Activated naive CD4-positive, alpha-beta T cell treated with anti-CD3 and anti-CD28 coated beads for 36 hours (primary cell): ENCODE measurements around the gene SLC22A2. TPM values are rescaled to one million over a fixed set of nuclear protein-coding genes. Genes with fewer than 3 reads are reported as not detected.

ENCODE experiments used
- CTCF ChIA-PET: fragments of 350-600 bp; sonication (Branson Sonifier 250); formaldehyde crosslinking; loops from one replicate; lab custom pipeline; 2021; ENCODE audit warnings: antibody characterized with exemption; lab: Charles Lee
- DNase-seq: peaks from one replicate; pipeline ENCODE4 v3.0.0-alpha.2; 2020
- H3K27ac Mint-ChIP-seq: one replicate; pipeline ENCODE4 v1.8.0; 2021; ENCODE audit warnings: mild to moderate bottlenecking, mixed read lengths
- H3K27me3 Mint-ChIP-seq: one replicate; pipeline ENCODE4 v1.8.0; 2021; ENCODE audit warnings: low read depth, mixed read lengths
- H3K36me3 Mint-ChIP-seq: one replicate; pipeline ENCODE4 v1.8.0; 2021; ENCODE audit warnings: low read depth, mixed read lengths
- H3K4me1 Mint-ChIP-seq: one replicate; pipeline ENCODE4 v1.8.0; 2021; ENCODE audit warnings: low read depth, mixed read lengths
- H3K4me3 Mint-ChIP-seq: one replicate; pipeline ENCODE4 v1.8.0; 2021; ENCODE audit warnings: mild to moderate bottlenecking, moderate library complexity, mixed read lengths
- H3K9me3 Mint-ChIP-seq: one replicate; pipeline ENCODE4 v1.8.0; 2021; ENCODE audit warnings: mixed read lengths
- intact Hi-C: fragments of 100-400 bp; cut with micrococcal nuclease; formaldehyde crosslinking; loops from one replicate; pipeline ENCODE4 v1.15.1; 2023
- total RNA-seq, 2 experiments: library from RNA; stranded (reverse); gene quantifications; one replicate each; pipeline ENCODE4 v1.2.3, GENCODE V29; 2021

The SLC22A2 gene
- total RNA-seq, 2 experiments from 2014 or later: not detected

DNA sequence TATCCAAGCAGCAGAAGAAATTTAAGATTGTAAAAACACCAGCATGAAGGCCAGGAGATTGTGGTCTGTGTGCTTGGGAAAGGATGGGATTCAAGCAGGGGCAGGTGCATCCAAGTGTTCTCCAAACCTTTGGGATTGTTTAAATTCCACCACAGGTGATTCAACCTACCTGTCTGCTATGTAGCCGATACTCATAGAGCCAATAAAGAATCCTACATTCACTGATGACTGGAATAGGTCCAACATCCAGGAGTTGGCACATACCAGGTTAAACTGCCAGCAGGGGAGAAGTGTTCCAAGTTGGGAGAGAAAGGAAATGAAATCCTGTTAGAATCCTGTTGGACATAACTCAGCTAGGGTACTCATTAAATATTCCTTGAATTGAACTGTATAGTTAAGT lies 2.2 kb downstream of the SLC22A2 start:
- Mint-ChIP-seq H3K27ac (no peak overlapping the region), H3K27me3 (peaks cover 23% of the 10 kb centered on the region), H3K4me3 (no peak overlapping the region), H3K36me3 (no peaks in the 10 kb centered on the region), H3K4me1 (no peaks in the 10 kb centered on the region), H3K9me3 (no peaks in the 10 kb centered on the region)
- intact Hi-C loops: no loop called here
- no peak for DNase-seq
- CTCF ChIA-PET: no interaction called here

DNA sequence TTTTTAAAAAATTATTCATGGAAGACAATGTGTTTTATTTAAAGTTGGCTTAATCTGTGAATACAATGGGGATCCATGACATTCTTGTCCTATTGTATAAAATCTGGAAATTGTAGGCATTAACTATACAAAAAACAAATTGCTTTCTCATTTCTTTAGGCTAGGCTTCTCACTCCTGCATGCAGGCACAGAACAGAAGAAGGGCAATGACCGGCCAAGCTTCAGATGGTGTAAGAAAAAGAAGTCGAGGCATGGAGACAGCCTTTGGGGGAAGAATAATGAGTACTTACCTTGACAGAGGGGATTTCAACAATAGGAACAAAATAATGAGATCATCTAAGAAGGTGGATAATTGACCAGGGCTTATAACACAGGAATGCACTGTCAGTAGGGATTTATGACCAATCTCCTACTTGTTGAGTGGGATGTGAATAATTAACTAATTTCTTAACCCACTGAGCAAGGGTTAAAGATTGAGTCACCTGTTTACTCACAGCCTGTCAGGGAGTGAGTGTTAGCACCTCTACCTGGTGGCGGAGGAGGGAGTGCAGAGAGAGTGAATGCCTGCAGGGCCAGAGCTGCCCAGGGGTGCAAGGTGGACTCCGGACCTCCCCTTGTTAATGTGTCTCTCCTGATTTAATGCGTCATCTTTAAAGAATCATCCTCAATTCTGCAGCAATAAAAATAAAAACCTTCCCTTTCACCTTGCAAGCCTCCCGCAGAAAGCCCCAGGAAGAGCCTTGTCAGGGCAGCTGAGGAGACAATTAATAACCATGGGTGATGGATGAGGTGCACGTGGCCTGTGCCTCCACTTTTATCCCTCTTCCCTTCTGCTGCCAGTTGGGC lies 3.9 kb downstream of the SLC22A2 start:
- CTCF ChIA-PET: no interaction called here
- H3K36me3 Mint-ChIP-seq: no peaks in the 10 kb centered on the region
- H3K27ac Mint-ChIP-seq: no peak overlapping the region
- H3K9me3 Mint-ChIP-seq: no peaks in the 10 kb centered on the region
- H3K4me1 Mint-ChIP-seq: no peaks in the 10 kb centered on the region
- H3K27me3 Mint-ChIP-seq: peaks cover 23% of the 10 kb centered on the region
- no peak overlapping the region for H3K4me3 Mint-ChIP-seq
- intact Hi-C loops: no loop called here
- no peak for DNase-seq

DNA sequence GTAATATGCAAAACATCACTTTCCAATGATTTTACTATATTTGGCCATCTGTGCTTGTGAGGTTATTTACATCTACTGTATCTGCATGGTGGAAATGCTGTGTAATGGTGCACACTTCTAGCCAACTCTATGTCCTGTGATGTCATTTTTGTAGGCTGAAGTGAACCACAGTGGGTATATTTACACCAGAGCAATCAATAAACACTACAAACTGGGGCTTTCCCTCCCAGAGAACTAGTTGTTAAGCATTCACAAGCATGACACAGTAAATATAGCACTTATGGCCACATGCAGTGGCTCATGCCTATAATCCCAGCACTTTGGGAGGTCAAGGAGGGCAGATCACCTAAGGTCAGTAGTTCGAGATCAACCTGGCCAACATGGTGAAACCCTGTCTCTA lies 4.9 kb downstream of the SLC22A2 start:
- intact Hi-C loops: no loop called here
- Mint-ChIP-seq H3K36me3 (no peaks in the 10 kb centered on the region), H3K4me1 (peaks cover 1% of the 10 kb centered on the region), H3K27me3 (peaks cover 16% of the 10 kb centered on the region), H3K9me3 (no peaks in the 10 kb centered on the region), H3K4me3 (no peak overlapping the region), H3K27ac (no peak overlapping the region)
- CTCF ChIA-PET: no interaction called here
- DNase-seq: no peak

DNA sequence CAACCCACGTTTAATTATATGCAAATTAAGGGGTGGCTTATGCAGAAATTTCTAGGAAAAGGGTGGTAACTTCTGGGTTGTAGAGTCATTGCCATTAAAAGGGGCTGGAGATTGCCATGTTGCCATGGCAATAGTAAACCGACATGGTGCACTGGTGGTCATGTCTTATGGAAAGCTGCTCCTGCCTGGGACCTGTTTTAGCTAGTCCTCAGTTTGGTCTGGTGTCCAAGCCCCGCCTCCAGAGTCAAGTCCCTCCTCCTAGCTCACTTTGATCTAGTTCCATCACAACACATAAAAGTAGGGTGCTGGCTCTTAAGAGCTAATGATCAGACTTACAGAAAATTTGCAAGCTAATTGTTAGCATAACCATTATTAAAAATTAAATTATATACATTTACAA lies 5.3 kb downstream of the SLC22A2 start:
- Mint-ChIP-seq H3K27ac (no peak overlapping the region), H3K4me3 (no peak overlapping the region), H3K9me3 (no peaks in the 10 kb centered on the region), H3K36me3 (no peaks in the 10 kb centered on the region), H3K4me1 (peaks cover 3% of the 10 kb centered on the region), H3K27me3 (peaks cover 16% of the 10 kb centered on the region)
- DNase-seq: no peak
- CTCF ChIA-PET: no interaction called here
- intact Hi-C loops: no loop called here

DNA sequence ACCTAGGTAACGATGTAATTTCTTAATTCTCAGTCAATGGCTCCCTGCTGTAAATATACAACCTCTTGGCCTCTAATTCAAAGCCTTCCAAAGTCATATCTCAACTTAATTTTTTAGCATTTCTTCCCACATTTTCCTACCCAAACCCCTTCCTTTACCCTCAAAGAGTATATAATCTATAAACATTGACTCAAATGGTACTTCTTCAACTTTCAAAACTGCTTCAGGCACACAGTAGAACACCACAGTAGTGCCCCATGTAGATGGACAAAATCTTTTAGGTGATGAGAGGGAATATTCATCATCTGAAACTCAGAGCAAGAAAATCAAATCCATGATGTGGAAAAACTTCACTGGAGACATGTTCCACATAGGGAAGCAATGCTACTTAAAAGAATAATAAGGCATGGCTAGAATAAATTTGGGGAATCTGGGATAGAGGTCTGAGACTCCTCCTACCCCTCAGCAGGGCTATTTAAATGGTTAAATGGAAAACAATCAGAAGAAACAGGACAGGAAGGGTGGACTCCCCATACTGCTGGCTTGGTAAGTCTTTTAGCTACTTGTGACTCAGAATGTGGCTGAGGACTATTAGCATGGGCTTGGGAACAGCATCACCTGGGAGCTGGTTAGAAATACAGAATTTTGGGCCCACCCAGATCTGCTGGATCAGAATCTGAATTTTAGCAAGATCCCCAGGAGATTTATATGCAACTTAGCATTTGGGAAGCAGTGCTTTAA lies 6.4 kb downstream of the SLC22A2 start:
- Mint-ChIP-seq H3K9me3 (no peaks in the 10 kb centered on the region), H3K4me1 (peaks cover 3% of the 10 kb centered on the region), H3K27ac (no peak overlapping the region), H3K27me3 (peaks cover 18% of the 10 kb centered on the region), H3K4me3 (no peak overlapping the region), H3K36me3 (no peaks in the 10 kb centered on the region)
- CTCF ChIA-PET: no interaction called here
- no peak for DNase-seq
- intact Hi-C loops: no loop called here

DNA sequence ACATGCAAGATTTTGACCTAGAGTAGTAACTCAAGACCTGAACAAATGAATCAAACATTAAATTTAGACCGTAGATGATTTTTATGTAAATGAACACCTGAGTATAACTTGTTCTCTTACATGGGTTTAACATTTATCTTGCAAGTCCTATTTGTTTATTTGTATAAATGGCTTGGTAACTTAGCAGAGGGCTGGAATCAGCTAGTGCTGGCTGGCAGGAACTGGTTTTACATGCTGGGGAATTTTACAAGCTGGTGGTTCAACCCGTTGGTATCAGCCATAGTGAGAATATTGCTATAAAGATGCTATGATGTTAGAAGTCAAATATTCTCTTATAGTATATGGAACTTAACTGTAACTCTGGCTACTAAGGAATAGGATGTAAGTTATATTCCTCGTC lies 8.9 kb downstream of the SLC22A2 start:
- peaks cover 13% of the 10 kb centered on the region for H3K27me3 Mint-ChIP-seq
- intact Hi-C loops: no loop called here
- H3K4me1 Mint-ChIP-seq: peaks cover 3% of the 10 kb centered on the region
- no peaks in the 10 kb centered on the region for H3K36me3 Mint-ChIP-seq
- H3K4me3 Mint-ChIP-seq: no peak overlapping the region
- no peak for DNase-seq
- H3K27ac Mint-ChIP-seq: no peak overlapping the region
- CTCF ChIA-PET: no interaction called here
- H3K9me3 Mint-ChIP-seq: no peaks in the 10 kb centered on the region

DNA sequence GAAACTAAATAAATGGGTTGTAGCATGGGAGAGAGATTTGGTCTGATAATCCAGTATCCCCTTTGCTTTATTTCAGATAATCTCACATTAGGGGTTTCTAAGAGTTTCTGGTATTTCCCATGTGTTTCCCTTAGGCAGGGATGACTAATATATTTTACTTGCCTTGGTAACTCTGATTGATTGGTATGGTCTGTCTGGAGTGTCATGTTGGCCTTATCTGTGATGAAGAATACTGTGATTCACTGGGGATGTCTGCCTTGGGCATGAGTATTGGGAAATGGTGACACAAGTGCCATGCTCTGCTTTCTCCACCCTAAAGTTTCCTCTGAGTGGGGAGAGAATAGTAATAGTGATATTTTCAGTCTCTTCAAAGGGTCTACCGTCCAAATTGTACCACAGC lies 10.1 kb downstream of the SLC22A2 start:
- intact Hi-C loops: no loop called here
- Mint-ChIP-seq H3K27ac (no peak overlapping the region), H3K36me3 (no peaks in the 10 kb centered on the region), H3K4me3 (no peak overlapping the region), H3K4me1 (peaks cover 3% of the 10 kb centered on the region), H3K27me3 (peaks cover 8% of the 10 kb centered on the region), H3K9me3 (no peaks in the 10 kb centered on the region)
- DNase-seq: no peak
- CTCF ChIA-PET: no interaction called here

DNA sequence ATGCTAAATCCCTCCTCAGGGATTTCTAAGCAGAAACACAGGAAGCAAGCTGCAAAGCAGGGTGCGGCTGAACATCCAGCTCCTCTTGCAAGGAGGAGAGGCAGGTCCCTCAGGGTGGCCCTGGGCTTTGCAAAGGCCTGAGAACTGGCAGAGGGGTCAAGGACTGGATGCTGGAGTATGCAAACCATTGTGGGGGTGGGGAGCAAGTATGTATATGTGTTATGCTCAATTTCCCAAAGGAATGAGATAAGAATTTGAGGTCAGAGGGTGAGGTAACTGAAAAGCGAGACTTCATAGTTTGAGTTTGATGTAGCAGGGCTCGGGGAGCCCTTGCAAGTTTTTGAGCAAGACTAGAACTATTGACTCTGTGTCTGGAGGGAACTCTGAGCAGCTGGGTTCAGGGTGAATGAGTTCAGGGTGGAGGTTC lies 11.2 kb downstream of the SLC22A2 start:
- CTCF ChIA-PET: no interaction called here
- no peaks in the 10 kb centered on the region for H3K9me3 Mint-ChIP-seq
- peaks cover 3% of the 10 kb centered on the region for H3K4me1 Mint-ChIP-seq

DNA sequence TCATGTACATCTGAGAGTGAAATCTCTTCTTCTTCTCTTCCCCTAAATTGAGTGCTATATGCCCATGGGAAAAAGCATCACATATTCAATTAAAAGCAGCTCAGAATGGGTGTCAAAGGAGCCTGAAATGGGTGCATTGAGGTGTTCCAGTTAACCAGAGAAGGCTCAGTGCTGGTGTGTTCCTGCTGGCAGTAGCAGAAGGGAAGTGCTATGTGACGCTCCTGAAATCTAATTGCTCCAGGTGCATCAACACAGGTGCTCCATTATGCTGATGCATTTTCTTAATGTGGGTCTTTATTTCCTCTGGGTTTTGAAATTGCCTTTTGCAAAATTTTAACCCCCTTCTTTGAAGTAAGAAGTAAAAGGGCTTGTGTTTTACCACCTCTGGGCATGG lies 17.9 kb downstream of the SLC22A2 start:
- H3K27me3 Mint-ChIP-seq: peaks cover 11% of the 10 kb centered on the region
- H3K4me1 Mint-ChIP-seq: no peaks in the 10 kb centered on the region
- H3K36me3 Mint-ChIP-seq: no peaks in the 10 kb centered on the region
- intact Hi-C loops: no loop called here
- no peak overlapping the region for H3K4me3 Mint-ChIP-seq
- DNase-seq: no peak
- peaks cover 8% of the 10 kb centered on the region for H3K9me3 Mint-ChIP-seq
- no peak overlapping the region for H3K27ac Mint-ChIP-seq
- CTCF ChIA-PET: no interaction called here

More for the DNA sequence above, 11.2 kb downstream of the SLC22A2 start:
- no peaks in the 10 kb centered on the region for H3K36me3 Mint-ChIP-seq
- H3K27me3 Mint-ChIP-seq: peaks cover 5% of the 10 kb centered on the region
- DNase-seq: no peak
- no peak overlapping the region for H3K27ac Mint-ChIP-seq
- no peak overlapping the region for H3K4me3 Mint-ChIP-seq
- intact Hi-C loops: no loop called here

DNA sequence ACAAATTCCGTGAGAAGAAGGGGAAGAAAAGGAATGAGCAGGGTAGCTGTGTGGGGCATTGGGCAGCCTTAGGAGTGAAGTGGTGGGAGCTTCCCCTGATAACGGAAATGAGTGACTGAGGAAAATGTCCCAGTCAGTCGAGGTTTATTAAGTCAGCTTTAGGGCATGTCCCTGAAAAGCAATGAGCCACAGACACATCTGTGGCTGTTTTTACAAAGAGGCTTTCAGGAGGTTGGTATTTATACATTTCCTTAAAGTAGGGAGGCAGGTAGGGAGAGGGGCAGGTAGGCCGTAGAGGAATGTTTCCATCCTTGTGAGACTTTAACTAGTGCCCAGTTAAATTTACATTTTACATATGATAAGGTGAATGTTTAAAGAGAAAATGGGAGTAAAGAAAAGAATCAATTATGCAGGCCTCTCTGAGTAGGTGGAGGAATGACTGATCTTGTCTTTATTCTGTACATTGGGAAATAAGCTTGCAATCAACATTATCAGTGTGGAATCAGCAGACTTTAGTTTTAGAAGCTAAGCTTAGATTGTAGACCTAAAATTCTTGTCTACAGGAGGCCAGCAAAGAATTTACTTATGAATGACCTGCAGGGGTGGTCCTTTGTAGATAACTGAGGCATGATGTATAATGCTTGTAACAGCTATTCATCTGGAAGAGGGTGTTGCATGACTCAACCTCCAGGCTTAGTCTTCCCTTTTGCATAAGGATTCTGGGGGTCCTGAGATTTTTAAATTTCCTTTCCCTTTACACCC lies 18.5 kb downstream of the SLC22A2 start:
- no peak overlapping the region for H3K27ac Mint-ChIP-seq
- H3K27me3 Mint-ChIP-seq: peaks cover 11% of the 10 kb centered on the region
- H3K4me3 Mint-ChIP-seq: no peak overlapping the region
- CTCF ChIA-PET: no interaction called here
- DNase-seq: no peak
- H3K9me3 Mint-ChIP-seq: peaks cover 9% of the 10 kb centered on the region
- H3K4me1 Mint-ChIP-seq: no peaks in the 10 kb centered on the region
- no peaks in the 10 kb centered on the region for H3K36me3 Mint-ChIP-seq
- intact Hi-C loops: no loop called here

DNA sequence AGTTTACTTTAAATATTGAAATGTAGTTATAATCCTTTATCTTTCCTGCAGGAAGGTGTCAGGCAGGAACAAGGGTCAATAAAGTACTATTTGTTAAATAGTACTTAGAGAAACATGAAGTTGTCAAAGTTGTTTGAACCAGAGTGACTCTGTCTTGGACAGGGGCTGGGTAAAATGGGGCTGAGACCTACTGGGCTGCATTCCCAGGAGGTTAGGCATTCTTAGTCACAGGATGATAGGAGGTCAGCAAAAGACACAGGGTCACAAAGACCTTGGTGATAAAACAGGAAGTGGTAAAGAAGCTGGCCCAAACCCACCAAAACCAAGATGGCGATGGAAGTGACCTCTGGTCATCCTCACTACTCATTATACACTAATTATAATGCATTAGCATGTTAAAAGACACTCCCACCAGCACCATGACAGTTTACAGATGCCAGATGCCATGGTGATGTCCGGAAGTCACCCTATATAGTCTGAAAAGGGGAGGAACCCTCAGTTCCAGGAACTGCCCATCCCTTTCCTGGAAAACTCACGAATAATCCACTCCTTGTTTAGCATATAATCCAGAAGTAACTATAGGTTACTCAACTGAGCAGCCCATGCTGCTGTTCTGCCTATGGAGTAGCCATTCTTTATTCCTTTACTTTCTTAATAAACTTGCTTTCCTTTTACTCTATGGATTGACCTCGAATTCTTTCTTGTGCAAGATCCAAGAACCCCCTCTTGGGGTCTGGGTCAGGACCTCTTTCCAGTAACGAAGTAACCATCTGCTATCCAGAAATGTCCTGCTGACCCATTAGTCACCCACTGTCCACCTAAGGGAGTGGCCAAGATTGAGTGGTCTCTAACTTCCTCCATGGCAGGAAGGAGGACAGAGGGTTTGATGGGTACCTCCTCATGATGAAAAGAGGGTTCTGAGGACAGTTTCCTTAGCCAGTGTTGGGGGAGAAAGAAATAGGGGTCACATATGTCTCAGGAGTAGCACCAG lies 19.6 kb downstream of the SLC22A2 start:
- intact Hi-C loops: no loop called here
- Mint-ChIP-seq H3K9me3 (peaks cover 11% of the 10 kb centered on the region), H3K27me3 (peaks cover 11% of the 10 kb centered on the region), H3K36me3 (no peaks in the 10 kb centered on the region), H3K4me1 (no peaks in the 10 kb centered on the region), H3K4me3 (no peak overlapping the region), H3K27ac (no peak overlapping the region)
- no peak for DNase-seq
- CTCF ChIA-PET: no interaction called here
